Measurements from ENCODE around the gene PCDH19. TPM values are rescaled to one million over a fixed set of nuclear protein-coding genes. Genes with fewer than 3 reads are reported as not detected.
A peak's percentile ranks its signal among the peaks of the same experiment; 100 is the strongest.

Gene PCDH19
- total and polyA plus RNA-seq, 10 of the 15 experiments (the other 5 are each of a cell fraction or from before 2014, with no cell fraction given), result 0.01 TPM; not detected in 9

DNA sequence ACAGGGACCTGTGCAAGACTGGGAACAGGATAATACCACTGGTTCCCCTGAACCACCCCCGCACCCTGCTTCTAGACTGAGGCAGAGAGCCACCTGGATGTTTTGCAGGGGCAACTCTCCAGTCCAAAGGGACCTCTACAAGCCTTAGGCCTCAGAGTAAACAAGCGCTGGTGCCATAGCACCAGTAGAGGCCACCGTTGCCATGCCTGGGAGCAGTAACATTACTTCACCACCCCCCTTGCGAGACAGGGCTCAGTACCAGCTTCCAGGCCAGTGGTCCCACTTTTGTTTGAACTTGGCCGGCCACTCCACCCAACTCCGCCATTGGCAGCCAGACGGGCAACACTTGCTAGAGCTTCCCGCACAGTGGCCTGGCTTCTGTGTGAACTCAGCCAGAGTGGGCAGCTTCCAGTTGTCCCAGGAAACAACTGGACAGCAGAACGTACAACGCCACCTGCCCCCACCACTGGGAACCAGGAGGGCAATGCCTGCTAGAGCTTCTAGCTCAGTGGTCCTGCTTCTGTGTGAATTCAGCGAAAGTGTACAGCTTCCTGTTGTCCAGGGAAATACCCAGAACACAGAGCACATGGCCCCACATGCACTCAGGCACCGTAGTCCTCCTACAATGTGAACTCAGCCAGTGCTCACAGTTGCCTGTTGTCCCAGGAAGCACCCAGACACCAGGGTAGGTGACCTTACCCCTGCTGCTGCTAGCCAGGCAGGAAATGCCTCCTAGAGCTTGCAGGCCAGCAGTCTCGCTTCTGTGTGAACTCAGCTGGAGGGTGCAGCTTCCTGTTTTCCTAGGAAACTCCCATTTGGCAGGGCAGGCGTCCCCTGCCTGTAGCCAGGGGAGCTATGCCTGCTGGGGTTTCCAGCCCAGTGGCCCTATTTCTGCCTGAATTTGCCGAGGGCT, 39.9 kb upstream of the PCDH19 start (continued):
- TF ChIP-seq KAT2A (conservative IDR thresholded peaks at IDR 0.05; ENCODE audit: control insufficient read depth, low read depth, low read length) (no peak), ATF7 (IDR thresholded peaks at IDR 0.05; ENCODE audit: low read depth) (no peak), BRCA1 (IDR thresholded peaks at IDR 0.05; ENCODE audit: low read depth, low read length) (no peak), STAT3 (IDR thresholded peaks at IDR 0.05; ENCODE audit: low read depth, low read length) (no peak)

DNA sequence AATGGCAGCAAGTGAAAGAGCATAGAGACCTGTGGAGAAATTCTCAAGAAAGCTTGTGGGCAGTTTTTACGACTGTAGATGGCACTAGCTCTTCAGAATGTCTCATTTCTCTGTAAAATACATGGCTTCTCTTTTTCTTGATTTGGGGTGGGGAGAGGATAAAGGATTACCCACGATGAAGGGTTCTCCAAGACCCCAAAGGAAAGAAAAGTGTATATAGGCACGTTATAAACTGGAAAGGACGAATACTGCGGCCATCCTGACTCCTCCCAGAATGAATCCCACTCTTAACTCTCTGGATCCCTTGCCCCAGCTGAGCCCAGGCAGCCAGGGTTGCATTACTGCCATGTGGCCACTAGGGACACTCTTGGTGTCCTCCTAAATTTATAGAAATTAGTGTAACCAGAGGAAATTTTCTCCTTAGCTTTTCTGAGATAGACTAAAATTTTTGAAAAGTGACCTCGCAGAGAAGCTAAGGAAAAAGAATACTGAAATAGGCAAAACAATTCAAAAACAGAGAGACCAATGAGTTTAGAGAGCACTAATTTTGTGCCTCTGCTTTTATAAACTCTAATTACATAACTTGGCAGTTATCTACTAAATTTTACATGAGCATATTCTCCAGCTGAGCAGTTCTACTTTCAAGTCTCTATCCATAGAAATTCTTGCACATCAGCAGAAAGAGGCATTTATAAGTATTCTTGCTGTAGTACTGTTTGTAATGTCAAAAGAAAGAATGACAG, 37.8 kb upstream of the PCDH19 start:
- ATAC-seq (peak; percentile 72), FAIRE-seq (no peak), DNase-seq (ENCODE audit: low read depth, low spot score) (no peak)
- H2AFZ ChIP-seq (ENCODE audit: control insufficient read depth, low read depth, low read length), result no peak overlapping the region
- intact Hi-C loops (cut with micrococcal nuclease; ENCODE audit: unreplicated experiment), result no loop called here
- H3K4me3 ChIP-seq, result no peak overlapping the region
- in situ Hi-C loops (cut with MboI), result no loop called here
- H3K36me3 ChIP-seq (ENCODE audit: control insufficient read depth in 2 of 2, insufficient read depth in 2 of 2, low read length in 1 of 2), result no peaks in the 10 kb centered on the region
- TF ChIP-seq HDGF (IDR thresholded peaks at IDR 0.05) (no peak), CTCF (IDR thresholded peaks at IDR 0.05 in 2 of 3, conservative IDR thresholded peaks at IDR 0.05 in 1 of 3; ENCODE audit: control insufficient read depth in 2 of 3, extremely low read depth in 1 of 3, insufficient read depth in 1 of 3, low read depth in 3 of 3, low read length in 3 of 3) (peak; percentile 57 to 84 (median 84))
- H3K27me3 ChIP-seq (replicated peaks in 1 of 2; ENCODE audit: control insufficient read depth in 2 of 2, insufficient read depth in 2 of 2, low read length in 1 of 2), result no peaks in the 10 kb centered on the region
- ChIA-PET CTCF (interaction anchor here (0.9 to 3.9 kb wide), 9 partner anchors 9 to 74 kb away, joined by 3 to 20 read pairs (median 3); no protein-coding TSS in a partner anchor), POLR2A (no interaction called here), RAD21 (ENCODE audit: unreplicated experiment) (no interaction called here), SMC1A (ENCODE audit: uncharacterized antibody, unreplicated experiment) (no interaction called here)
- no peaks in the 10 kb centered on the region for H4K20me1 ChIP-seq (ENCODE audit: control insufficient read depth, insufficient read depth)
- H3K27ac ChIP-seq (ENCODE audit: control insufficient read depth, insufficient read depth), result no peak overlapping the region
- no peaks in the 10 kb centered on the region for H3K79me2 ChIP-seq (ENCODE audit: control insufficient read depth, insufficient read depth, low read length)
- no TSS peak for BruUV-seq (replicated peaks)
- WGBS (ENCODE audit: insufficient coverage, insufficient replicate concordance, low lambda C conversion rate, missing lambda C conversion rate), result under 1% methylated on average over 6 of the region's 6 CpGs
- H3K4me1 ChIP-seq (ENCODE audit: control insufficient read depth, insufficient read depth, low read length), result no peaks in the 10 kb centered on the region
- H3K9me3 ChIP-seq (replicated peaks; ENCODE audit: control insufficient read depth, insufficient read depth, low read length), result no peaks in the 10 kb centered on the region
- no peak overlapping the region for H3K9ac ChIP-seq (ENCODE audit: control insufficient read depth, insufficient read depth, low read length)
- H3K4me2 ChIP-seq (ENCODE audit: control insufficient read depth, insufficient read depth), result no peak overlapping the region

Measured in GM12878 (cell line).